ENCODE data around the gene ZNF202.

- no peak for TF ChIP-seq CTCF (conservative IDR thresholded peaks at IDR 0.05; ENCODE audit: low read length)
- TF ChIP-seq EZH2phosphoT487 (IDR thresholded peaks at IDR 0.05; ENCODE audit: borderline replicate concordance): no peak
These were observed 24.1 kb upstream of the ZNF202 start for GRCh38 chr11:123765601-123766000.
